Measurements from ENCODE around the gene NOD2. TPM values are rescaled to one million over a fixed set of nuclear protein-coding genes. Genes with fewer than 3 reads are reported as not detected.

The NOD2 gene
- total RNA-seq, 4 donors from 2014 or later = 1.5 to 5.6 (median 1.9) TPM; not detected in 1

DNA sequence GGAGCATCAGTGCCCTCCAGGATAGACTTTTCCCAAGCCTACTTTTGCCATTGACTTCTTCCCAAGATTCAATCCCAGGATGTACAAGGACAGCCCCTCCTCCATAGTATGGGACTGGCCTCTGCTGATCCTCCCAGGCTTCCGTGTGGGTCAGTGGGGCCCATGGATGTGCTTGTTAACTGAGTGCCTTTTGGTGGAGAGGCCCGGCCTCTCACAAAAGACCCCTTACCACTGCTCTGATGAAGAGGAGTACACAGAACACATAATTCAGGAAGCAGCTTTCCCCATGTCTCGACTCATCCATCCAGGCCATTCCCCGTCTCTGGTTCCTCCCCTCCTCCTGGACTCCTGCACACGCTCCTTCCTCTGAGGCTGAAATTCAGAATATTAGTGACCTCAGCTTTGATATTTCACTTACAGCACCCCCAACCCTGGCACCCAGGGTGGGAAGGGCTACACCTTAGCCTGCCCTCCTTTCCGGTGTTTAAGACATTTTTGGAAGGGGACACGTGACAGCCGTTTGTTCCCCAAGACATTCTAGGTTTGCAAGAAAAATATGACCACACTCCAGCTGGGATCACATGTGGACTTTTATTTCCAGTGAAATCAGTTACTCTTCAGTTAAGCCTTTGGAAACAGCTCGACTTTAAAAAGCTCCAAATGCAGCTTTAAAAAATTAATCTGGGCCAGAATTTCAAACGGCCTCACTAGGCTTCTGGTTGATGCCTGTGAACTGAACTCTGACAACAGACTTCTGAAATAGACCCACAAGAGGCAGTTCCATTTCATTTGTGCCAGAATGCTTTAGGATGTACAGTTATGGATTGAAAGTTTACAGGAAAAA, 38.8 kb downstream of the NOD2 start:
- intact Hi-C loops (cut with DNase I; ENCODE audit: low total_unique reads) = no loop called here
- Histone ChIP-seq H3K4me3 (no peak overlapping the region), H3K4me1 (no peaks in the 10 kb centered on the region), H3K36me3 (no peaks in the 10 kb centered on the region), H3K9me3 (no peaks in the 10 kb centered on the region), H3K27me3 (no peaks in the 10 kb centered on the region), H3K27ac (no peak overlapping the region)
- TF ChIP-seq POLR2A (IDR thresholded peaks at IDR 0.05) = no peak
- TF ChIP-seq, protein P1, sequence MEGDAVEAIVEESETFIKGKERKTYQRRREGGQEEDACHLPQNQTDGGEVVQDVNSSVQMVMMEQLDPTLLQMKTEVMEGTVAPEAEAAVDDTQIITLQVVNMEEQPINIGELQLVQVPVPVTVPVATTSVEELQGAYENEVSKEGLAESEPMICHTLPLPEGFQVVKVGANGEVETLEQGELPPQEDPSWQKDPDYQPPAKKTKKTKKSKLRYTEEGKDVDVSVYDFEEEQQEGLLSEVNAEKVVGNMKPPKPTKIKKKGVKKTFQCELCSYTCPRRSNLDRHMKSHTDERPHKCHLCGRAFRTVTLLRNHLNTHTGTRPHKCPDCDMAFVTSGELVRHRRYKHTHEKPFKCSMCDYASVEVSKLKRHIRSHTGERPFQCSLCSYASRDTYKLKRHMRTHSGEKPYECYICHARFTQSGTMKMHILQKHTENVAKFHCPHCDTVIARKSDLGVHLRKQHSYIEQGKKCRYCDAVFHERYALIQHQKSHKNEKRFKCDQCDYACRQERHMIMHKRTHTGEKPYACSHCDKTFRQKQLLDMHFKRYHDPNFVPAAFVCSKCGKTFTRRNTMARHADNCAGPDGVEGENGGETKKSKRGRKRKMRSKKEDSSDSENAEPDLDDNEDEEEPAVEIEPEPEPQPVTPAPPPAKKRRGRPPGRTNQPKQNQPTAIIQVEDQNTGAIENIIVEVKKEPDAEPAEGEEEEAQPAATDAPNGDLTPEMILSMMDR (IDR thresholded peaks at IDR 0.05) = no peak
- DNase-seq = no peak

DNA sequence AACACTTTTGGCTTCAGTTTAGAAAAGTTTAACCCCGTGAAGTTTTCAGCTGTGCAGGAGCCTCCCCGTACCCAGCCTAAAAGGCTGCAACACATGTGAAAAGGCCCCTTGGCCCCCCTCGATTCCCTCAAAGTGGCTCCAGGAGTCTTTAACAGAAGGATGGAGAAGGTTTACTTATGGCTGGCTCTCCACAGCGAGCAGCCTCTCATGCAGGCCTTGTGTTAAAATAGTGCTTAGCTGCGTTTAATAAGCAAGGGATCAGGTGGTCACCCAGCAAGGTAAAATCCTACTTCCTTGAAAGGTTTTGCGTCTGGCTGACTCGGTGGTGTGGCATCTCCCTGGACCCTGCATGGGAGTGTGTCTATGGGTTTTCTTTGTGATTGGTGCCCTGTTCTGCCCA, 40.1 kb downstream of the NOD2 start:
- no peaks in the 10 kb centered on the region for H3K9me3 ChIP-seq
- no peak for DNase-seq
- H3K4me1 ChIP-seq = no peaks in the 10 kb centered on the region
- H3K4me3 ChIP-seq = no peak overlapping the region
- no peaks in the 10 kb centered on the region for H3K36me3 ChIP-seq
- H3K27me3 ChIP-seq = no peaks in the 10 kb centered on the region
- TF ChIP-seq, protein P1 (IDR thresholded peaks at IDR 0.05) = no peak
- no peak for TF ChIP-seq POLR2A (IDR thresholded peaks at IDR 0.05)
- no peak overlapping the region for H3K27ac ChIP-seq
- intact Hi-C loops (cut with DNase I; ENCODE audit: low total_unique reads) = no loop called here

DNA sequence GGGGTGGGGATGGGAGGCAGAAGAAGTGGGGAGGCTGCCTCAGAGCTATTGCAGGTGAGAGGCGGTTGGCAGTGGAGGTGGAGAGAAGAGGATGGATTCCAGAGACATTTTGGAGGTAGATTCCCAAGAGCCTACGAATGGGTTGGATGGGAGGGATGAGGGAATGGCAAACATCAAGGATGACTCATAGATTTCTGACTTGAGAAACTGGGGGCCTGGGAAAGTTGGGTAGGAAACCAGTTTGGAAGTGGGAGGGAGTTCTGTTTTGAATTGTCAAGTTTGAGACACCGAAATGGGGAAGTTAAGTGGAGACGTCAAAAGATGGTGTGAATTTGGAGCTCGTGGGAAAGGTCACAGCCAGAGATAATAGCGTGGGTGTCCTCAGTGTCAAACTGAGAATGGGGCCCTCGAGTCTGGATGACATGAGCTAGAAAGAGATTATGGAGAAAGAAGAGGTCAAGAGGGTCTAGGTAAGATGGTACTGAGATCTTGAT, 42.3 kb downstream of the NOD2 start:
- Histone ChIP-seq H3K27ac (no peak overlapping the region), H3K9me3 (no peaks in the 10 kb centered on the region), H3K4me1 (no peaks in the 10 kb centered on the region), H3K27me3 (no peaks in the 10 kb centered on the region), H3K4me3 (no peak overlapping the region), H3K36me3 (no peaks in the 10 kb centered on the region)
- no peak for DNase-seq
- intact Hi-C loops (cut with DNase I; ENCODE audit: low total_unique reads) = no loop called here
- TF ChIP-seq, protein P1 (IDR thresholded peaks at IDR 0.05) = no peak
- TF ChIP-seq POLR2A (IDR thresholded peaks at IDR 0.05) = no peak

DNA sequence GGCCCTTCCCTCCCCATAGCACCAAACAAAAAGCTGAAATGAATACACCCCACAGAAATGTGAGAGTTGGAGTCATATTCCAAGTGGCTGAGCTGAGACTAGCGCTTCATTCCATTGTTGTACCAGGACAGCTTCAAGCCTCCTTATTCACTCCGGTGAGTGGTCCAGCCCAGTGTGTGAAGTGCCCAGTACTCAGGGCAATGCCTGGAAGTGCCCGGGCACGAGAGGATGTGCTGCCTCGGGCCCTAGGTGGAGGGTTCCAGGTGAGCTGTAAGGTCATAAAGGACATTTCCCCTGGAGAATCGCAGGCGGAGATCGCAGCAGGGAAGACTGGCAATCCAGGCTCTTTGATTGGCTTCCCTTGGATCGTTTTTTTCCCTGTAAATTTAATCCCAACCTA, 43.0 kb downstream of the NOD2 start:
- Histone ChIP-seq H3K9me3 (no peaks in the 10 kb centered on the region), H3K27ac (no peak overlapping the region), H3K4me1 (no peaks in the 10 kb centered on the region), H3K36me3 (no peaks in the 10 kb centered on the region), H3K27me3 (no peaks in the 10 kb centered on the region), H3K4me3 (no peak overlapping the region)
- TF ChIP-seq POLR2A (IDR thresholded peaks at IDR 0.05) = no peak
- TF ChIP-seq, protein P1 (IDR thresholded peaks at IDR 0.05) = no peak
- DNase-seq = no peak
- intact Hi-C loops (cut with DNase I; ENCODE audit: low total_unique reads) = no loop called here

DNA sequence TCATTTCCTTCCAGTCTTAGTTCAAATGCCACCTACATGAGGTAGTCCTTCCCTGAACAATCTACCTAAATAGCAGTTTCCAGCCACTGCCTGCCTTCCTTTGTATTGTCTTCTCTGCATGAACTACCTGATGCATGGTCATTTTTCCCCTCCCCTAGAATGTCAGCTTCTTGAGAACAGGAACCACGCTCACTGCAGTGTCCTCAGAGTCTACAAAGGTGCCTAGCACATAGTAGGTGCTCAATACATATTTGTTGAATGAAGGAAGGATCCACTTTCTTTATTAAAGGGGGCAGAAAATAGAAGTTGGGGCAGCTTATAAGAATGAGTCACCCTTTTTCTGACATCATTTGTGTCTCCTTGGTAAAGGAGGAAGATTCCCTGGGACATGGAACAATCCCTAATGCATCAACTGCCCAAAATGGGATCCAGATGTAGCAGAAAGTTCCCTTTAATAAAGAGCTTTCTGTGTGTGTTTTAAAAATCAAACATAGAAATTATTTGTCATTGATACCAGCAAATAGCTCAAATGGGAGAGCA, 44.1 kb downstream of the NOD2 start:
- H3K36me3 ChIP-seq = no peaks in the 10 kb centered on the region
- no peak overlapping the region for H3K4me3 ChIP-seq
- no peaks in the 10 kb centered on the region for H3K4me1 ChIP-seq
- no peak overlapping the region for H3K27ac ChIP-seq
- TF ChIP-seq, protein P1 (IDR thresholded peaks at IDR 0.05) = no peak
- TF ChIP-seq POLR2A (IDR thresholded peaks at IDR 0.05) = no peak
- H3K27me3 ChIP-seq = no peaks in the 10 kb centered on the region
- DNase-seq = no peak
- no peaks in the 10 kb centered on the region for H3K9me3 ChIP-seq
- intact Hi-C loops (cut with DNase I; ENCODE audit: low total_unique reads) = no loop called here

Measured in uterus (tissue), 4 donors.